ENCODE data around the gene OR14I1.

Gene OR14I1

GRCh38 chr1:248702714-248703113 lies at the start of gene OR14I1:
TSS of gene OR14I1 (minus strand) at chr1:248702766.
- no peak for DNase-seq

GRCh38 chr1:248751635-248752034 lies 49.1 kb upstream of the OR14I1 start:
- no peak for DNase-seq

GRCh38 chr1:248751142-248751541 lies 48.6 kb upstream of the OR14I1 start:
- no peak for DNase-seq

- no peak for DNase-seq
Observed at GRCh38 chr1:248750496-248750895, 47.9 kb upstream of the OR14I1 start.

GRCh38 chr1:248748211-248748610 lies 45.6 kb upstream of the OR14I1 start:
- no peak for DNase-seq

- no peak for DNase-seq
Observed at GRCh38 chr1:248740876-248741275, 38.3 kb upstream of the OR14I1 start.

GRCh38 chr1:248739572-248740205 lies 37.1 kb upstream of the OR14I1 start:
- DNase-seq = no peak

- no peak for DNase-seq
Observed at GRCh38 chr1:248737457-248737856, 34.9 kb upstream of the OR14I1 start.

GRCh38 chr1:248736977-248737376 lies 34.4 kb upstream of the OR14I1 start:
- DNase-seq = no peak

- DNase-seq = no peak
Observed at GRCh38 chr1:248733566-248733965, 31.0 kb upstream of the OR14I1 start.

GRCh38 chr1:248730507-248731335 lies 28.2 kb upstream of the OR14I1 start:
- no peak for DNase-seq

GRCh38 chr1:248714248-248714647 lies 11.7 kb upstream of the OR14I1 start:
- no peak for DNase-seq

- no peak for DNase-seq
Observed at GRCh38 chr1:248710305-248710900, 7.8 kb upstream of the OR14I1 start.

GRCh38 chr1:248704606-248705005 lies 2.0 kb upstream of the OR14I1 start:
- no peak for DNase-seq

GRCh38 chr1:248703674-248704073 lies 1.1 kb upstream of the OR14I1 start:
- DNase-seq = no peak

- DNase-seq = no peak
Observed at GRCh38 chr1:248699099-248699498, 3.5 kb downstream of the OR14I1 start.

- no peak for DNase-seq
Observed at GRCh38 chr1:248697907-248698306, 4.7 kb downstream of the OR14I1 start.

GRCh38 chr1:248696774-248697173 lies 5.8 kb downstream of the OR14I1 start:
- DNase-seq = no peak

GRCh38 chr1:248696261-248696660 lies 6.3 kb downstream of the OR14I1 start:
- peak; percentile 7 for DNase-seq

GRCh38 chr1:248695451-248696132 lies 7.0 kb downstream of the OR14I1 start:
- DNase-seq = no peak

GRCh38 chr1:248691567-248692155 lies 10.9 kb downstream of the OR14I1 start:
- DNase-seq = no peak

GRCh38 chr1:248688527-248689298 lies 13.9 kb downstream of the OR14I1 start:
- no peak for DNase-seq
